Measurements from ENCODE around the gene TMEM59L.

GRCh38 chr19:18574691-18575291 is 37.9 kb upstream of the TMEM59L start:
- TF ChIP-seq CTCF (IDR thresholded peaks at IDR 0.05), result no peak
- TF ChIP-seq USF2 (IDR thresholded peaks at IDR 0.05; ENCODE audit: borderline replicate concordance, low read depth, low read length), result no peak

All from SK-N-SH (cell line).